Uterus (tissue), 2 donors: ENCODE measurements around the gene TOP3B.

Source experiments
- POLR2A ChIP-seq, 2 donors: fragments of 450-650 bp; IDR thresholded peaks; one replicate each; pipeline ENCODE4 v1.6.1; 2016; ENCODE audit warnings: antibody characterized with exemption in 2 of 2, mild to moderate bottlenecking in 1 of 2, moderate library complexity in 1 of 2
- TF ChIP-seq, protein P1 (sequence below), 4 experiments: fragments of 200-600 bp in 2 of 4; fragments of 450-650 bp in 2 of 4; sonication (generic) in 2 of 4; IDR thresholded peaks; one replicate each; pipeline ENCODE4 v1.5.1; 2016 to 2019; ENCODE audit warnings: antibody characterized with exemption in 4 of 4, mild to moderate bottlenecking in 2 of 4, moderate library complexity in 1 of 4

DNA sequence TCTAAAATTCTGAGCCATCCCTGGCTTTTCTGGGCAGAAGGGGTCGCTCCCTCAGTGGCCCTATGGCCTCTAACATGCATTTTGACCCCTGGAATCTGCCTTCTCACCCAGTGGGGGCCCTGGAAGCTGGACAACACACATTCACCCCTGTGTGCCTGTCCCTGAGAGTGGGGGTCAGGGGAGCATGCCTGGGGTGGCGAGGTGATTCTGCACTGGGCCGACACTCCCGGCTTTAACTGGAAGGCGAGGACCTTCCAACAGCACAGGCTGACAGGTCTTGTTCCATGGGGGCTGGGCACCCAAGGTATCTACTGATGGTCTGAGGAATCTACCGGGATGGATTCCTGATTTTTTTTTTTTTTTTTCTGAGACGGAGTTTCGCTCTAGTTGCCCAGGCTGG, 40.7 kb downstream of the TOP3B start:
- TF ChIP-seq, protein P1, sequence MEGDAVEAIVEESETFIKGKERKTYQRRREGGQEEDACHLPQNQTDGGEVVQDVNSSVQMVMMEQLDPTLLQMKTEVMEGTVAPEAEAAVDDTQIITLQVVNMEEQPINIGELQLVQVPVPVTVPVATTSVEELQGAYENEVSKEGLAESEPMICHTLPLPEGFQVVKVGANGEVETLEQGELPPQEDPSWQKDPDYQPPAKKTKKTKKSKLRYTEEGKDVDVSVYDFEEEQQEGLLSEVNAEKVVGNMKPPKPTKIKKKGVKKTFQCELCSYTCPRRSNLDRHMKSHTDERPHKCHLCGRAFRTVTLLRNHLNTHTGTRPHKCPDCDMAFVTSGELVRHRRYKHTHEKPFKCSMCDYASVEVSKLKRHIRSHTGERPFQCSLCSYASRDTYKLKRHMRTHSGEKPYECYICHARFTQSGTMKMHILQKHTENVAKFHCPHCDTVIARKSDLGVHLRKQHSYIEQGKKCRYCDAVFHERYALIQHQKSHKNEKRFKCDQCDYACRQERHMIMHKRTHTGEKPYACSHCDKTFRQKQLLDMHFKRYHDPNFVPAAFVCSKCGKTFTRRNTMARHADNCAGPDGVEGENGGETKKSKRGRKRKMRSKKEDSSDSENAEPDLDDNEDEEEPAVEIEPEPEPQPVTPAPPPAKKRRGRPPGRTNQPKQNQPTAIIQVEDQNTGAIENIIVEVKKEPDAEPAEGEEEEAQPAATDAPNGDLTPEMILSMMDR (IDR thresholded peaks at IDR 0.05) = no peak
- TF ChIP-seq POLR2A (IDR thresholded peaks at IDR 0.05) = no peak
